Renal pelvis (tissue), 4 donors: ENCODE results near the gene TSR1. TPM values are rescaled to one million over a fixed set of nuclear protein-coding genes. Genes with fewer than 3 reads are reported as not detected.
A peak's percentile ranks its signal among the peaks of the same experiment; 100 is the strongest.
"Not testable (repeated sequence)": the region's sequence is repeated elsewhere in the genome, so short reads cannot be mapped to it uniquely, and the experiment has no call there.

Experiments
- DNase-seq: peaks from one replicate; pipeline ENCODE4 v3.0.0-alpha.2; 2013
- polyA plus RNA-seq, 3 donors: library from polyadenylated mRNA; unstranded; fragments of 120-200 nt; gene quantifications; one replicate each; pipeline ENCODE4 v1.2.1, GENCODE V29; 2013; ENCODE audit not compliant: insufficient read length in 3 of 3

Gene TSR1
- polyA plus RNA-seq, 3 donors = 36.0 to 43.9 (median 39.3) TPM

DNA sequence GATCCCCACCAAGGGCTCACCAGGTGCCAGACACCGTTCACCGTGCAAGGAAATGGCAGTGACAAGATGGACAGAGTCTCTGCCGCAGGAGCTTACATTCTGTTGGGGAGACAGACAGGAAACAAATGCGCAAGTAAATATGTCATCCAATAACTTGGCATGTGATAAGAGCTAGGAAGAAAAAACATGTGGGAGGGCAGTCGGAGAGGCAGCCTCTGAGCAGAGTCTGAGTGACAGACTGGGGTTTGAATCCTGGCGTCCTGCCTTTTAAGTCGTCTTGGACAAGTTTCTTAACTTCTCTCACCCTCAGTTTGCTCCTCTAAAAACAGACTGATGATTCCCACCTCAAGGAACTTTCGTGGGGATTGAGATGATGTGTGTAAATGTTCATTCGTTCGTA, 8.3 kb upstream of the TSR1 start:
- no peak for DNase-seq

DNA sequence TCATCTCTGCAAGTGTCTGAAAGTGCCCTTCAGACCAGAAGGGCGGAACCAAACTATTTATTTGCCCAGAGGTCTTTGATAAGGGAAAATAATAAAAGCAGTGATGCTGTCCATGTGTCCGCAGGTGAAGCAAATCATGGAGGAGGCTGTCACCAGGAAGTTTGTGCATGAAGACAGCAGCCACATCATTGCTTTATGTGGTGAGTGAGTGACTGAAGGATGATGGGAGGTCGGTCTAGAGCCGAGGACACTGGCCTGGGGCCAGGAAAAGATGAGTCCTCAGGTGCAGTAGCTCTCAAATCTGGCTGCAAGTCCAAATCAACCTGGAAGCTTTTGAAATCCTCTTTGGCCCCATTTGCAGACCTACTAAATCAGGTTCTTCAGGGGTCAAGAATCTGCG, 7.2 kb upstream of the TSR1 start:
- DNase-seq = no peak

DNA sequence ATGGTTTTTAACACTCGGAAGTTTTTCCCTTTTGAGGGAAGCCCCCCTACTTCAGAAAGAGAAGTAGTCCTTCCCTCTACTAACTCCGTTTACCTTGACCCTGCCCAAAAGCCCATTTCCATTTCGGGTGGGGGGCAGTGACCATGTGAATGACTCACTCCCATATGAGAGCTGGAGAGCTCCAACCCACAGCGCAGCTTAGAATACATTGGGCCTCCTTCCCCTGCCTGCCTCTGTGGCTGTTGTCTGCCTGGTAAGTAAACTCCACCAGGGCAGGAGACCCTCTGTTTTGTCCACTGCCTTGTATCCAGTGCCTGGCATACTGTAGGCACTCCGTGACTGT, 2.0 kb upstream of the TSR1 start:
- peak; percentile 5 for DNase-seq

DNA sequence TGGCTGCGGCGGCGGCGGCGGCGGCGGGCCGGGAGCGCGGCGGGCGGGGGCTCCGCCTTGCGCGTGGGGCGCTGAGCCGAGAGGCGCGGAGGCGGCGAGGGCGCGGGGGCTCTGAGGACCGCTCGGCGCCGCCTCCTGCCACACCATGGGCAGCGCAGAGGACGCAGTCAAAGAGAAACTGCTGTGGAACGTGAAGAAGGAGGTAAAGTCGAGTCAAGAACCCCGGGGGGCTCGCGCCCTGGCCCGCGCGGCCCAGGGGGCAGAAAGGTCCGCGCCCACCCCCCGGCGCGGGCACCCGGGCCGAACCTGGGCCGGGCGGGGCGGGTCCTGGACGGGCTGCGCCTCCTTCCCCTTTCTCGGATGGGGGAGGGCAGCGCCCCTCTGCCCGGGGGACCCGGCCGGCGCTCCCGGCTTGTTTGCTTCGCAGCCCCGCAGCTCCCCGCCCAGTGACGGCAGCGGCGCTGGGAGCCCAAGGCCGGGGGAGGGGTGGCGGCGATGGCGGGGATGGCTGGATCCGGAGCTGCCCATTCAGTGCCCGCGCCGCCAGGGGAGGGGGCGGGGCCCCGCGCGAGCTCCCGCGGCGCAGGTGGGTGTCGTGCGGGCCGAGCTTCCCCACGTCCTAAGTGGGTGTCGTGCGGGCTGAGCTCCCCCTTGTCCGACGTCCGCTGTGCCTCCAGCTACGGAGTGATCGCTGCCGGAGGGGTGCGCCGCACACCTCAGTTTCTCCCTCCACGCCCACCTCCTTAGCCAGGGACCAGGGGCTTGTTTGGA, 1.5 kb upstream of the TSR1 start:
- peak; percentile 51 for DNase-seq

DNA sequence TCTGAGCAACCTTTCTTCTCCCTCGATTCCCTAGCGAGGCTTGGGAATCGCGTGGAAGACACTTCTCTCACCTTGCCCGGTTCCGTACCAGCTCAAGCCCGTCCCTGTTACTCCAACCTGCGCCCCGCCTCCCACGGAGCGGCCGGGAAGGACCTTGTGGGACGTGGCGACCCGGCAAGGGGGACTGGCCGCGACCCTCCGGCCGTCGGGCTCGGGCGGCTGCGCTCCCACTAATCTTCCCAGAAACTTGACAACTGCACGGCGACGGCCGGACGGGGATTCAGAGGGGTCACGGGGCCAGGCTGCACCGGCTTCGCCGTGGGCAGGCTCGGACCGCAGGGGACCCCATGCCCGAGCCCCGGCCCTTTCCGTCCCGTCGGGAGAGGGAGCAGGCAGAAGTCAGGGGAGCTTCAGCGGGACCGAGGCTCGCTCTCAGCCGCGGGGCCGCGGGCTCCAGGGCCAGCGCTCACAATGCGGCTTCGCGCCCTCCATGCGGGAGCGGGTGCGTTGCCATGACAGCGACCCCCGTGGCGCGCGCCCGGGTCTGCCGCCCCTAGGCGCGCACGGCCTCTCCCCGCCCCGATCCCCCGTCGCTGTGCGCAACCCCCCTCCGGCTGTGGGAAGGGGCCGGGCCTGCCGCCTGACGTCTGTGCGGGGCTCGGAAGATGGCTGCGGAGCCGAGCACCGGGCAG, 741 bp upstream of the TSR1 start, which contains the start of gene SGSM2:
Gene SGSM2, plus strand, starts transcription at position 650 of the 692 bp plus-strand sequence. CDS start 188 bp downstream, outside the sequence.
- peak; percentile 70 for DNase-seq

DNA sequence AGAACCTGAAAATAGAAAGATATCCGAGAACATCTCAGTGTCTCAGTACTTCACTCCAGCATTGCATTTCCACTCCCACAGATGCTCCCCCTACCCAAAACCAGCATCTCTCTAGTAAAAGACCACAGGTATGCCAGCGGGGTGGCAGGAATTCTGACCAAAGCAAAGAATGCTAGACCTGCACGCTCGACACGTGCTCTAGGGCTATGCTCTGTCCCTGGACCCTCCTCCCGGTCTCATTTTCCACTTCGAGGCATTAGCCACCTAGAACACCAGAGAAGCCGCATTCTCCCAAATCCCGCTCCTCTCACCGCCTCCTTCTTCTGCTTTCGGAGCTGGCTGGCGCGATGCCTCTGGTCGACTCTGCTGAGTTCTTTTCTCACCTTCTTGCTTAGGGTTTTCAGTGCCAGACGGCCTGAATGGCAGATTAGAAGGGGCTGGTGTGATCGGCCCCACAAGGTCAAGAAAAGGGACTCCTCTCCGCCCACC, 487 bp downstream of the TSR1 start:
- DNase-seq = no peak

DNA sequence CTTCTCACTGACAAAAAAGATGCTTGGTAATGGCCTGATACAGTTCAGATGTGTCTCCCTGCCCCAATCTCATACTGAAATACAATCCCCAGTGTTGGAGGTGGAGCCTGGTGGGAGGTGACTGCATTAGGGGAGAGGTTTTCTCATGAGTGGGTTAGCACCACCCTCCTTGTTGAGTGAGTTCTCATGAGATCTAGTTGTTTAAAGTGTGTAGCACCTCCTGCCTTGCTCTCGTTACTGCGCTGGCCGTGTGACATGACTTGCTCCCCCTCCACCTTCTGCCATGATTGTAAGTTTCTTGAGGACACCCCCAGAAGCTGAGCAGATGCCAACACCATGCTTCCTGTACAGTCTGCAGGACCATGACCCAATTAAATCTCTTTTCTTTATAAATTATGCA, 5.0 kb downstream of the TSR1 start:
- DNase-seq = no peak

DNA sequence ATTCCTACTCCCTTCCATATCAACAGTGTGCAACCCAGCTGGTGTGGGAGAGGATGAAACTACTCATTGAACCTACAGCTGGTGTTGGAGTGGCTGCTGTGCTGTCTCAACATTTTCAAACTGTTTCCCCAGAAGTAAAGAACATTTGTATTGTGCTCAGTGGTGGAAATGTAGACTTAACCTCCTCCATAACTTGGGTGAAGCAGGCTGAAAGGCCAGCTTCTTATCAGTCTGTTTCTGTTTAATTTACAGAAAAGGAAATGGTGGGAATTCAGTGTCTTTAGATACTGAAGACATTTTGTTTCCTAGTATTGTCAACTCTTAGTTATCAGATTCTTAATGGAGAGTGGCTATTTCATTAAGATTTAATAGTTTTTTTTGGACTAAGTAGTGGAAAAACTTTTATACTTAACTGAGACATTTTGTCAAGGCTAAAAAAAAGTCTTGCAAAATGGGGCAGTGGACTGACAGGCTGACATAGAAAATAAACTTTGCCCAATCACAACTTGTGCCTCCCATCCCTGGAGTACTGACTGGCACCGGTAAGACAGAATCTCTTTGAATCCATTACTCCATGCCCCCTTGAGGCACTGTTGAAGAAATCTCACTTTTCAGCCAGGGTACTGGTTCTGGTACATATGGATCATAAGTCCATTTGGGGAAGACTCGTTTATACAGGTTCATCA, 12.5 kb downstream of the TSR1 start:
- DNase-seq = no peak

DNA sequence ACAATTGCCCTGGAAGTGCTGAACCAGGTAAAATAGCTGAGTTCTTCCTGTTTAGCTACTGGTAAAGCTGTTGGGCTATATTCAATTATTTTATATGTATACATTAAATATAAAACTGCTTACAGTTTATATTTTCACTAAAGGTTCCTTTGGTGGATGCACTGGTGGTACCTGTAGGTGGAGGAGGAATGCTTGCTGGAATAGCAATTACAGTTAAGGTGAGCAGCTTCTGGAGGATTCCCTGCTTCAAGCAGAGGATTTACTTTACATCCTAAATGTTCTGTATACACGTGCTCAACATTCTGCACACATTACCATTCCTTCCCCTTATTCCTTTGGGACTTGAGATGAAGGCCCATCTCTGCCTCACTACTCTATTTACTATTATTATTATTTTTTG, 14.9 kb downstream of the TSR1 start:
- DNase-seq = no peak

DNA sequence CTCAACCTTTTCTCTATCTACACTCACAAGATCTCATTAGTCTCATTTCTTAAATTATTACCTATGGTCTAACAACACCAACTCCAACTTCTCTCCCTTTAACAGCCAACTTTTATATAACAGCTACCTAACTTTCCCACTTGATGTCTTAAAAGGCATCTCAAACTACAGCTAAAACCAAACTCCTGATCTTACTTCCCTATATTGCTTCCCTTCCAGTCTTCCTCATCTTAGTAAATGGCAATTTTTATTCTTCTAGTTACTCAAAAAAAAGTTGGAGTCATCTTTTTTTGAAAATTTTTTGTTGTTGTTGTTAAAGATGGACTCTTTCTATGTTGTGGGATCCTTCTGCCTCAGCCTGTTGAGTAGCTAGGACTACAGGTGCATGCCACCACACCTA, 17.2 kb downstream of the TSR1 start:
- no peak for DNase-seq

DNA sequence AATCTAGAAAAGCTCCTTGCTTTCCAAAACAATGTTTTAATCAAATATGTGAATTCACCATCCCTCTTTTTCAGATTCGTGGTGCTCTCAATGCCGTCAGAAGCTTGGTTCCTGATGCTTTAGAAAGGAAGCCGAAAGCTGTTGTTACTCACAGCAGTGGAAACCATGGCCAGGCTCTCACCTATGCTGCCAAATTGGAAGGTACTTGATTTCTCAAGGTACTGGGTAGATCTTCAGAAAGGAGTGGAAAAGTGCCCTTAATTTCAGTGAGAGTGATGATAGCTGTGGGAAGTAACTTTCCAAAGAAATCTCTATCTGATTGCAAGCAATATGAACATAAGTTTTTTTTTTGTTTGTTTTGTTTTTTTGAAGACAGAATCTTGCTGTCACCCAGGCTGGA, 18.5 kb downstream of the TSR1 start:
- no peak for DNase-seq

DNA sequence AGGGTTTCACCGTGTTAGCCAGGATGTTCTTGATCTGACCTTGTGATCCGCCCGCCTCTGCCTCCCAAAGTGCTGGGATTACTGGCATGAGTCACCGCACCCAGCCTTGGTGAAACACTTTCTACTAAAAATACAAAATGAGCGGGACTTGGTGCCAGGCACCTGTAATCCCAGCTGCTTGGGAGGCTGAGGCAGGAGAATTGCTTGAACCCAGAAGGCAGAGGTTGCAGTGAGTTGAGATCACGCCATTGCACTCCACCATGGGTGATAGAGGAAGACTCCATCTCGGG, 19.4 kb downstream of the TSR1 start:
- DNase-seq = not testable (repeated sequence)

DNA sequence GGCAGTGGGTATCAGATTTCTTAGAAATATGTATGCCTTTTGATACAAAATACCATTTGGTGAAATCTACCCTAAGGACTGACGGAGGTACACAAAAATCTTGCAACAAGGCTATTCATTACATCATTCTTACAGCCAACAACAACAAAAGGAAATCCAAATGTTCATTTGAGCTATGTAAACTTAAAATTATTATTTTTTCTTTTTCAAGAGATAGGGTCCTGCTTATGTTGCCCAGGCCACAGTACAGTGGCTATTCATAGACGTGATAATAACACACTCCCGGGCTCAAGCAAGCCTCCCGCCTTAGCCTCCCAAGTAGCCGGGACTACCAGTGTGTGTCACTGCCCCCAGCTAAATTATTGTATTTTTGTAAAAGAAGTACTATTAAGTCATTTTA, 23.5 kb downstream of the TSR1 start:
- DNase-seq = no peak

DNA sequence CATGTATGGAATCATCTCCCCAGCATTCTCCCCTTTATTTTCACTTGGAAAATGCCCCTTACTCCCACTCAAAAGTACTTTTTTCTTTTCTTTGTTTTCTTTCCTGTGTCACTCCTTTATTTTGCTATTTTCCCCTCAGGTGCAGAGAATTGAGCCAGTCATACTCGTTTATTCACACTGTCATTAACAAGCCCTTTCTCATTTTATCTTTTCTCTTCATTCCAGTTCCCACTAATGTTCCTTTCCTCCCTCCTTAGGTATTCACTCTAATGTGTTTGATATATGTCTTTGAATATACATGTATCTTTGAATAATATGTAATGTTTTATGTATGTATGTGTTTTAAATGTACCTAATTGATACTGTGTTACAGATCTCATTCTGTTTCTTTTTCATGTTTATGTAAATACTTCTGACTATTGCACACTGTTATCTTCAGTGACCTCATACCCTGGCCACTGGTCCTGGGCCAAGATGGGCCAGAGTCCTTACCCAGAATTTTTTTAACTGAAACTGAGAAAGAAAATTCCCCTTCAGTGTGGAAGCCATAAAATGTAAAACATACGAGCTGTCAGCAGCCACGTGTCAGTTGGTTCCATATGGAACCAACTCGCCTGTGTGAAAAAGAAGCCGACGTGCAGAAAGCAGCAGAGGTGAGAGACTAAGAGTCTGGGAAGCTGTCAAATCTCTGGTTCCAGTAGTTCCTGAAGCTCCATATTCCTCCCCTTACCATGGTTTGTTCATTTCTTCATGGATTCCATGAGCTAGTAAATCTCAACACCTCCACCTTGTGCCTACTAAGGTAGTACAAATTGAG, 26.7 kb downstream of the TSR1 start:
- DNase-seq = peak; percentile 20

DNA sequence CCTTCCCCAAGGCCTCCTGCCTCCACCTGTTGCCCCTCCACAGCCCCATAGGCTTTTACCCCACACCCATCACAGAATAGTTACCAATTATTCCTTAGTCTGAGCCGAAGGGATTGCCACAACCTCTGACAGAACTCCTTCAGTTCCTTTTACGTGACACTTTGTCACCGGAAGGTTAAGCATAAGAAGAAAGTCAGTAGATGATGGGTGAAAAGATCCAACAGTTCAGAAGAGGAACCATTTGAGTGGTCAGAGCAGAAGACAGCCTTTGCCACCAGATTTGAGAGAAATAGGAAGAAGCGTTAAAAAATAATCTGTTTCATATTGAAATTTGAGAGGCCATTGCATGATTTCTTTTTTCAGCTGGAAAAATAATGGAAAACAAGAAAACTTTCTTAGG, 31.3 kb downstream of the TSR1 start:
- DNase-seq = no peak

DNA sequence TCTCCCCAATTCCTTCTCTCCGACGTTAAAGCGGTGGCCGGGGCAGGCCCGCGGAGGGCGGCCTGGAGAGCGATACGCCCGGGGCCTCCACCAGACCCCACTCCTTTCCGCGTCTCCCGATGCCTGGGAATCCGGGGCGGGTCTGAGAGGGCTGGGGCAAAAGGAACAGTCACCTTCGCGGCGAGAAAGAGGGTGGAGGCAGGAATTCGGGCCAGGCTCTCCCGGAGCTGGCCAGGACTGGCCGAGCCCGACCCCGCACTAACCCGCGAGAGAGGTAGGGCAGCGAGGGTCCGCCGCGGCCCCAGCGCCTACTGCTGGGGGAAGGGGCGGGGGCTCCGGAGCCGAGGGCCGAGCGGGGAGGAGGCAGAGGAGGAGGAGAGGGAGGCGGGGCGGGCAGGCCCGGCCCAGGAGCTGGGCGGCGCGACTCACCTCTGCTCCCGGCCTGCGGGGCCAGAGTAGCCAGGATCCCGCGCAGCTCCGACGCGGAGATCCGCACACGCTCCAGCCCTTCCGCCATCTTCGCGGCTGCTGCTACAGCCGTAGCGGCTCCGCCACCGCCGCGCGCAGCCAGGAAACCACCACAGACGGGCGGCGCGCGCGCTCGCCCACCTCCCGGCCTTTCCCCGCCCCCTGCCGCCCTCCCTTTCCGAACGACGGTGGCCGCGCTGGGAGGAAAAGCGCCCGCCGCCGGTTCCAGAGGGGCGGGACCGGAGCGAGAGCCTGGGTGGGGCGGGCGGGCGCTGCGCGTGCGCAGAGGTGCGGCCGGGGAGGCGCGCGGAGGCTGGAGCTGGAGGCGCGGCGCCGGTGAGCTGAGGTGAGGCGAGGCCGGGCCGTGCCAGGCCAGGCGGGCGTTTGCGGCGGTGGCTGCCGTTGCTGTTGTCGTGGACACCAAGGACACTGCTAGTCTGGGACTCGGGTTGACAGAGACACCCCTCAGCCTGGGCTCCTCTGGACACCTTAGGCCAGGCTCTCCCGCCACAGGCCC, 32.8 kb downstream of the TSR1 start, which contains the start of the genes SMG6 and SRR:
Gene SMG6, minus strand, starts transcription at position 582 of the 985 bp plus-strand sequence. Its CDS starts 65 bp downstream, at position 517.
Gene SRR, plus strand, starts transcription at position 747 of the 985 bp plus-strand sequence. CDS start 11,611 bp downstream, outside the sequence.
- DNase-seq = peak; percentile 94

DNA sequence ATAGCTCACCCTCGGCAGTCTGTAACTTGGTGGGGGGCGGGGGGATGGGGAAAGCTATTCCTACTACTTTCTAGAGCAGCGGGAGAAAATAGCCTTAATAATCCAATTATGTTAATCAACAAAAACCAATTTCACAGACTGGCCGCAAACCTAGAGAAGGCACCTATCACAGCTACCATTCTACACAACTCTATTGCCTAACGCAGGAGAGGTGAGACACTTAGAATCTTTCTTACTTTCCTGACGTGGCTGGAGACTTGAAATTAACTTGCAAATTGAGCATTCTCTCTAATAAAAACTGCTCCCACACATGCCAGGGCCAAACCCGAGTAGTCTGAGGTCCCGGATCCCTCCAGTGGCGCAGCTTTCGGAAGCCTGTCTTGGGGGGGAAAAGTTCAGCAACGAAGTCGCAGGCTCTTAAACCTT, 33.5 kb downstream of the TSR1 start:
- no peak for DNase-seq

DNA sequence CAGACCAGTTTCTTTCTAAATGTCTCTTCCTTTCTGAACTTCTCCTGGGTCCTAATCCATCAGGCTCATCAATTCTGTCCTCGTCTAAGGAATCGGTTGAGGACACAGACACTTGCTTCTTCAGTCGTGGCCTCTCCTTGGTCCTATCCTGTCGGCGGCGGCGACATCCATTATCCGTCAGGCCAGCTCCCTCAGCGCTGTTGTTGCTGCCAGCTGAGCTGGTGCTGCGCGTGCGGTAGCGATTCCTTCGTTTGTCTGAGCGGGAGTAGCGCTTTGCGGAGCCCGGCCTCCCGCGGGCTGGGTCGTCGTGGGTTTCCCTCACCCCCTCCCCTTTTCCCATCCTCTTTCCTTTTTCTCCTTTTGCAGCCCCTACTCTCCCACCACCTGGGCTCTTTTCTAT, 36.5 kb downstream of the TSR1 start:
- no peak for DNase-seq

DNA sequence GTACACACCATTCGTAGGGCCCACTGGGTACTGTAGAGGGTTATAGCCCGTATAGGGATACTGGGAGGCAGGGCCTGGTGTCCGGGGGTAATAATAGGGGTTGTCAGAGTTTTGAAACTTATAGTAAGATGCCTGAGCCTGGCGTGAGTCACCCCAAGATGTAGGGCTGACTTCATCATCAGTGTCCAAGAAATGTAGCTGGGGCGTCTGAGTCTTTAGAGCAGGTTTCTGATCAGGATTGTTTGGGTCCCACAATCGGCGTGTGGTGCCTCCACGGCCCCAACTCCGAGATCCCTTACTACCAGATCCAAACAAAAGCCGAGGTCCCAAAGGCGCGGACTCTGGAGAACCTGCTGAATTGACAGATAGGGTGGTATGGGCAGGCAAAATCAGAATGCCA, 37.1 kb downstream of the TSR1 start:
- DNase-seq = no peak

DNA sequence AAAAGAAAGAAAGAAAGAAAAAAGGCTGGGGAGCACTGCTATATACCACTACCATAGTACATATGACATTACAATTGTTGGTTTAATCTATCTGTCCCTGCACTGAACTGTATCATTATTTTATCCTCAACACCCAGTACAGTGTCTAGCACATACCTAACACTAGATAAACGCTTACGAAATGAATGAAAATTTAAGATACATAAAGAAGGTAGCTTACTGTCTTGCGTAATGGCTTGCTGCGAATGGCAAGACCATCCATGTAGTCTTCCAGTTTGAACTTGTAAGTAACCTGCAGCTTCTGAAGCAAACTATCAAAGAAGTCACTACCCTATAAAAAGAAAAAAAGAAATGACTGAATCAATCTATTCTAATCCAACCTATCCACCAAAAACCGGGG, 39.2 kb downstream of the TSR1 start:
- DNase-seq = no peak

DNA sequence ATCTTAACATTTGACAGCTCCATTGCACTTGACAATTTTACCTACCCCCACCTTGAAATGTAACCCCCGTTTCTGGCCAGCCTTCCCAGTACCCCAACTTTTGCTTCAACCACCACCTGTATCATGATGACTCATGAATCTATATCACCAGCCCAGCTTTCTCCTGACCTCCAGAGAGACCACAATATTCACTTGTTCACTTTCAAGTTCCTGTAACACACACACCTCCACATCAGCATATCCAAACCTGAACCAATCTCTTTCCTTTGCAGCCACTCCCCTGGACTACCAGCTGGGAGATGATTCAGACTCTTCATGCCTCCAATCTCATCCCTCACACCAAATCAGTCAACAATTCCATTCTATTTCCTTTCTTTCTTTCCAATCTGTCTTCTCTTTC, 40.7 kb downstream of the TSR1 start:
- DNase-seq = no peak
